ENCODE data around the gene ATP6V0D1.

Gene ATP6V0D1

GRCh38 chr16:67431775-67432505, 49.0 kb downstream of the ATP6V0D1 start:
- Histone ChIP-seq H3K4me1 (ENCODE audit: control insufficient read depth in 1 of 2, insufficient read depth in 2 of 2, low read length in 2 of 2) (peaks cover 0 to 21% of the 10 kb centered on the region in 2 donors), H3K36me3 (ENCODE audit: control insufficient read depth in 1 of 2, insufficient read depth in 2 of 2, low read length in 2 of 2) (peaks cover 0 to under 1% of the 10 kb centered on the region in 2 donors), H3K27me3 (ENCODE audit: low read depth, low read length) (no peaks in the 10 kb centered on the region), H3K27ac (ENCODE audit: low read length) (peak overlapping the region; percentile 56), H3K4me3 (ENCODE audit: low read depth in 1 of 2, low read length in 2 of 2) (peak overlapping the region; percentile 49 to 54), H3K9me3 (ENCODE audit: control insufficient read depth in 1 of 2, low read length in 2 of 2) (no peaks in the 10 kb centered on the region)

DNA sequence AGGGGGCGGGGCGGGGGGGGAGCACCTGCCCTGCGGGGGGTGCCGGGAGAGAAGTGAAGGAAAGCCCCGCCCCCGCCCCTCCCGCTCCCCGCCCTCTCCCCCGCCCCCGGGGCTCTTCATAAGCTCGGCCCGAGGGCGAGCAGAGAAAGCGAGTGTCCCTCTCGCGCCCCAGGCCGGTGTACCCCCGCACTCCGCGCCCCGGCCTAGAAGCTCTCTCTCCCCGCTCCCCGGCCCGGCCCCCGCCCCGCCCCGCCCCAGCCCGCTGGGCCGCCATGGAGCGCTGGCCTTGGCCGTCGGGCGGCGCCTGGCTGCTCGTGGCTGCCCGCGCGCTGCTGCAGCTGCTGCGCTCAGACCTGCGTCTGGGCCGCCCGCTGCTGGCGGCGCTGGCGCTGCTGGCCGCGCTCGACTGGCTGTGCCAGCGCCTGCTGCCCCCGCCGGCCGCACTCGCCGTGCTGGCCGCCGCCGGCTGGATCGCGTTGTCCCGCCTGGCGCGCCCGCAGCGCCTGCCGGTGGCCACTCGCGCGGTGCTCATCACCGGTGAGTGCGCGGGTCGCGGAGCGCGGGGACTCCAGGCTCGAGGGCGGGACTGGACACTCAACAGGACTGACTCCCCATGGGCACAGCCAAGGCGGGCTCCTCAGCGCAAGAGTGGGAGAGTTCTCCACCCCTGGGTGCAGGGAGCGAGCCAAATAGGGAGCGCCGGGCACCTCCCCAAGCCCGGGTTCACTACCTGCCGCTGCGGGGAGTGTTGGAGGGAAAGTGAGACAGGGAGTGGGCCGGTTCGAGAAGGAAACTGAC, 49.8 kb downstream of the ATP6V0D1 start, which contains the start of gene HSD11B2:
HSD11B2 (plus strand) TSS at position 145 of the 798 bp plus-strand sequence; CDS start at position 273, 128 bp downstream.
- Histone ChIP-seq H3K36me3 (ENCODE audit: control insufficient read depth in 1 of 2, insufficient read depth in 2 of 2, low read length in 2 of 2) (no peaks in the 10 kb centered on the region), H3K4me1 (ENCODE audit: control insufficient read depth in 1 of 2, insufficient read depth in 2 of 2, low read length in 2 of 2) (peaks cover 0 to 21% of the 10 kb centered on the region in 2 donors), H3K27me3 (ENCODE audit: low read depth, low read length) (no peaks in the 10 kb centered on the region)

GRCh38 chr16:67430504-67430976, 50.4 kb downstream of the ATP6V0D1 start:
- no peaks in the 10 kb centered on the region for H3K9me3 ChIP-seq (ENCODE audit: control insufficient read depth in 1 of 2, low read length in 2 of 2)
- H3K36me3 ChIP-seq (ENCODE audit: control insufficient read depth in 1 of 2, insufficient read depth in 2 of 2, low read length in 2 of 2), result no peaks in the 10 kb centered on the region
- peak overlapping the region; percentile 37 to 63 for H3K4me3 ChIP-seq (ENCODE audit: low read depth in 1 of 2, low read length in 2 of 2)
- H3K27ac ChIP-seq (ENCODE audit: low read length), result peak overlapping the region; percentile 74
- H3K27me3 ChIP-seq (ENCODE audit: low read depth, low read length), result no peaks in the 10 kb centered on the region
- H3K4me1 ChIP-seq (ENCODE audit: control insufficient read depth in 1 of 2, insufficient read depth in 2 of 2, low read length in 2 of 2), result peaks cover 0 to 21% of the 10 kb centered on the region in 2 donors

More for the DNA sequence above, 49.8 kb downstream of the ATP6V0D1 start, which contains the start of gene HSD11B2:
- peak within 1 kb of the TSS; percentile 74 for H3K27ac ChIP-seq (ENCODE audit: low read length)
- no peaks in the 10 kb centered on the region for H3K9me3 ChIP-seq (ENCODE audit: control insufficient read depth in 1 of 2, low read length in 2 of 2)
- peak within 1 kb of the TSS; percentile 49 to 63 for H3K4me3 ChIP-seq (ENCODE audit: low read depth in 1 of 2, low read length in 2 of 2)

DNA sequence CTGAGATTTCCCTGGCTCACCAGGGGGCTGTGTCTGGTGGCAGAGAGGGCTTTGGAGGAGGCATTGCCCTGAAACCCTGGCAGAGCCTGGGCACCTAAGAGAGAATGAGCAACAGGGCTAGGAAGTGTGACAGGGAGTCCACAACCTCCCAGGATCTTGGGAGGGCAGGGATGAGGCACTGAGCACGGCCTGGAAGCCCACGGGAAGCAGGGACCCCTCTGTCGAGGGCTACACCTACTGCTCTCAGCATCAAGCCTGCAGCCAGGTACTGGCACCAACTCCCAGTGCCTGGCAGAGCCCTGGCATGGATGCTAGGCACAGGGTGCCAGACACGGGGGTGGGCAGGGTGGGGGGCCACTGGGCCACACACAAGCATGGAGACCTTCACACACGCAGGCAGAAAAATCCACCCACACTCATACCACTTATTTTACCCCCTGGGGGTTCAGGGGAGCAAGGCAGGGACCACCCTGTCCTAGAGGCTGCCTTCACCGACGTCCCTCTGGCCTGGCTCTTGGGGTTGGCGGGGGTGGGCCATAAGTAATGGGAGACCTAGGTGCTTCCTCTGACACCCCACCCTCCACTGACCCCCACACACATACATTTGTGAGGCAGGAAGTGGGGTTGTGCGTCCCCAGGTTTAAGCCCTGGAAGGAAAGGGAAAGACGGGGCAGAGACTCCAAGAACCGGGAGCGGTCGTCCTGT, 51.0 kb downstream of the ATP6V0D1 start:
- no peaks in the 10 kb centered on the region for H3K9me3 ChIP-seq (ENCODE audit: control insufficient read depth in 1 of 2, low read length in 2 of 2)
- H3K4me1 ChIP-seq (ENCODE audit: control insufficient read depth in 1 of 2, insufficient read depth in 2 of 2, low read length in 2 of 2), result peaks cover 0 to 21% of the 10 kb centered on the region in 2 donors
- H3K4me3 ChIP-seq (ENCODE audit: low read depth in 1 of 2, low read length in 2 of 2), result peak overlapping the region; percentile 37 to 63
- peak overlapping the region; percentile 74 for H3K27ac ChIP-seq (ENCODE audit: low read length)
- H3K36me3 ChIP-seq (ENCODE audit: control insufficient read depth in 1 of 2, insufficient read depth in 2 of 2, low read length in 2 of 2), result no peaks in the 10 kb centered on the region
- H3K27me3 ChIP-seq (ENCODE audit: low read depth, low read length), result no peaks in the 10 kb centered on the region

- no peaks in the 10 kb centered on the region for H3K9me3 ChIP-seq (ENCODE audit: control insufficient read depth in 1 of 2, low read length in 2 of 2)
- no peaks in the 10 kb centered on the region for H3K27me3 ChIP-seq (ENCODE audit: low read depth, low read length)
- H3K27ac ChIP-seq (ENCODE audit: low read length), result peak overlapping the region; percentile 74
- peak overlapping the region in 1 of 2 donors; percentile 11 for H3K4me3 ChIP-seq (ENCODE audit: low read depth in 1 of 2, low read length in 2 of 2)
- H3K4me1 ChIP-seq (ENCODE audit: control insufficient read depth in 1 of 2, insufficient read depth in 2 of 2, low read length in 2 of 2), result peaks cover 0 to 21% of the 10 kb centered on the region in 2 donors
- H3K36me3 ChIP-seq (ENCODE audit: control insufficient read depth in 1 of 2, insufficient read depth in 2 of 2, low read length in 2 of 2), result no peaks in the 10 kb centered on the region
Measured at GRCh38 chr16:67429053-67429798, 51.7 kb downstream of the ATP6V0D1 start.

- Histone ChIP-seq H3K4me1 (ENCODE audit: control insufficient read depth in 1 of 2, insufficient read depth in 2 of 2, low read length in 2 of 2) (peaks cover 0 to 21% of the 10 kb centered on the region in 2 donors), H3K27me3 (ENCODE audit: low read depth, low read length) (no peaks in the 10 kb centered on the region), H3K4me3 (ENCODE audit: low read depth in 1 of 2, low read length in 2 of 2) (no peak overlapping the region), H3K27ac (ENCODE audit: low read length) (no peak overlapping the region), H3K36me3 (ENCODE audit: control insufficient read depth in 1 of 2, insufficient read depth in 2 of 2, low read length in 2 of 2) (no peaks in the 10 kb centered on the region), H3K9me3 (ENCODE audit: control insufficient read depth in 1 of 2, low read length in 2 of 2) (no peaks in the 10 kb centered on the region)
Measured at GRCh38 chr16:67428146-67428731, 52.7 kb downstream of the ATP6V0D1 start.

- no peaks in the 10 kb centered on the region for H3K27me3 ChIP-seq (ENCODE audit: low read depth, low read length)
- no peaks in the 10 kb centered on the region for H3K9me3 ChIP-seq (ENCODE audit: control insufficient read depth in 1 of 2, low read length in 2 of 2)
- no peak overlapping the region for H3K27ac ChIP-seq (ENCODE audit: low read length)
- H3K36me3 ChIP-seq (ENCODE audit: control insufficient read depth in 1 of 2, insufficient read depth in 2 of 2, low read length in 2 of 2), result no peaks in the 10 kb centered on the region
- no peak overlapping the region for H3K4me3 ChIP-seq (ENCODE audit: low read depth in 1 of 2, low read length in 2 of 2)
- peaks cover 0 to 21% of the 10 kb centered on the region in 2 donors for H3K4me1 ChIP-seq (ENCODE audit: control insufficient read depth in 1 of 2, insufficient read depth in 2 of 2, low read length in 2 of 2)
Measured at GRCh38 chr16:67426950-67427349, 54.0 kb downstream of the ATP6V0D1 start.

GRCh38 chr16:67426022-67426421, 54.9 kb downstream of the ATP6V0D1 start:
- H3K36me3 ChIP-seq (ENCODE audit: control insufficient read depth in 1 of 2, insufficient read depth in 2 of 2, low read length in 2 of 2), result no peaks in the 10 kb centered on the region
- no peak overlapping the region for H3K4me3 ChIP-seq (ENCODE audit: low read depth in 1 of 2, low read length in 2 of 2)
- H3K27ac ChIP-seq (ENCODE audit: low read length), result no peak overlapping the region
- peaks cover 0 to 14% of the 10 kb centered on the region in 2 donors for H3K4me1 ChIP-seq (ENCODE audit: control insufficient read depth in 1 of 2, insufficient read depth in 2 of 2, low read length in 2 of 2)
- no peaks in the 10 kb centered on the region for H3K9me3 ChIP-seq (ENCODE audit: control insufficient read depth in 1 of 2, low read length in 2 of 2)
- no peaks in the 10 kb centered on the region for H3K27me3 ChIP-seq (ENCODE audit: low read depth, low read length)

- H3K4me1 ChIP-seq (ENCODE audit: control insufficient read depth in 1 of 2, insufficient read depth in 2 of 2, low read length in 2 of 2), result peaks cover 0 to 12% of the 10 kb centered on the region in 2 donors
- no peaks in the 10 kb centered on the region for H3K9me3 ChIP-seq (ENCODE audit: control insufficient read depth in 1 of 2, low read length in 2 of 2)
- H3K4me3 ChIP-seq (ENCODE audit: low read depth in 1 of 2, low read length in 2 of 2), result no peak overlapping the region
- H3K27ac ChIP-seq (ENCODE audit: low read length), result no peak overlapping the region
- no peaks in the 10 kb centered on the region for H3K27me3 ChIP-seq (ENCODE audit: low read depth, low read length)
- H3K36me3 ChIP-seq (ENCODE audit: control insufficient read depth in 1 of 2, insufficient read depth in 2 of 2, low read length in 2 of 2), result no peaks in the 10 kb centered on the region
Measured at GRCh38 chr16:67425580-67425979, 55.4 kb downstream of the ATP6V0D1 start.

- Histone ChIP-seq H3K4me3 (ENCODE audit: low read depth in 1 of 2, low read length in 2 of 2) (no peak overlapping the region), H3K27me3 (ENCODE audit: low read depth, low read length) (no peaks in the 10 kb centered on the region), H3K36me3 (ENCODE audit: control insufficient read depth in 1 of 2, insufficient read depth in 2 of 2, low read length in 2 of 2) (no peaks in the 10 kb centered on the region), H3K4me1 (ENCODE audit: control insufficient read depth in 1 of 2, insufficient read depth in 2 of 2, low read length in 2 of 2) (peaks cover 0 to 7% of the 10 kb centered on the region in 2 donors), H3K27ac (ENCODE audit: low read length) (no peak overlapping the region), H3K9me3 (ENCODE audit: control insufficient read depth in 1 of 2, low read length in 2 of 2) (no peaks in the 10 kb centered on the region)
Measured at GRCh38 chr16:67425061-67425460, 55.9 kb downstream of the ATP6V0D1 start.

Measured in muscle layer of duodenum (tissue), 2 donors.